Thymus (tissue), 2 donors: ENCODE data around the gene FPR3. TPM values are rescaled to one million over a fixed set of nuclear protein-coding genes. Genes with fewer than 3 reads are reported as not detected.

Experiments
- polyA plus RNA-seq: library from polyadenylated mRNA; stranded (reverse); fragments of 200-250 nt; gene quantifications from one replicate; pipeline ENCODE4 v1.2.3, GENCODE V29; 2013
- total RNA-seq: library from RNA; stranded (reverse); fragments of 120-200 nt; gene quantifications from one replicate; pipeline ENCODE4 v1.2.4, GENCODE V29; 2013
- donor health status: healthy.

Gene FPR3
- total and polyA plus RNA-seq, 2 donors, result 7.8 to 14.1 TPM

Other genes with a start within 250 kb of the FPR3 start
- 4.8 TPM for gene ZNF175, start 223.9 kb upstream of the FPR3 start, total RNA-seq
- 3.9 TPM for gene ZNF175, start 223.9 kb upstream of the FPR3 start, polyA plus RNA-seq
- 0.90 TPM for gene SIGLEC5, start 164.8 kb upstream of the FPR3 start, total RNA-seq
- gene SIGLEC5, start 164.8 kb upstream of the FPR3 start, polyA plus RNA-seq, result not detected
- gene SIGLEC14, start 148.3 kb upstream of the FPR3 start, total RNA-seq, result 1.6 TPM
- gene SIGLEC14, start 148.3 kb upstream of the FPR3 start, polyA plus RNA-seq, result 7.3 TPM
- gene SPACA6, start 101.8 kb upstream of the FPR3 start, total RNA-seq, result 2.7 TPM
- 10.5 TPM for gene SPACA6, start 101.8 kb upstream of the FPR3 start, polyA plus RNA-seq
- gene HAS1, start 71.2 kb upstream of the FPR3 start, total RNA-seq, result 0.09 TPM
- gene HAS1, start 71.2 kb upstream of the FPR3 start, polyA plus RNA-seq, result 0.11 TPM
- 3.6 TPM for gene FPR1, start 43.3 kb upstream of the FPR3 start, total RNA-seq
- gene FPR1, start 43.3 kb upstream of the FPR3 start, polyA plus RNA-seq, result 4.7 TPM
- gene FPR2, start 34.0 kb upstream of the FPR3 start, total RNA-seq, result 1.2 TPM
- 1.4 TPM for gene FPR2, start 34.0 kb upstream of the FPR3 start, polyA plus RNA-seq
- gene ZNF577, start 92.8 kb downstream of the FPR3 start, total RNA-seq, result 11.4 TPM
- gene ZNF577, start 92.8 kb downstream of the FPR3 start, polyA plus RNA-seq, result 30.2 TPM
- 14.4 TPM for gene ZNF649, start 109.9 kb downstream of the FPR3 start, total RNA-seq
- gene ZNF649, start 109.9 kb downstream of the FPR3 start, polyA plus RNA-seq, result 6.2 TPM
- 7.9 TPM for gene ZNF613, start 132.3 kb downstream of the FPR3 start, total RNA-seq
- gene ZNF613, start 132.3 kb downstream of the FPR3 start, polyA plus RNA-seq, result 5.2 TPM
- gene ZNF350, start 191.7 kb downstream of the FPR3 start, total RNA-seq, result 14.9 TPM
- 10.0 TPM for gene ZNF350, start 191.7 kb downstream of the FPR3 start, polyA plus RNA-seq
- gene ZNF615, start 213.1 kb downstream of the FPR3 start, total RNA-seq, result 6.9 TPM
- 5.3 TPM for gene ZNF615, start 213.1 kb downstream of the FPR3 start, polyA plus RNA-seq
- 8.6 TPM for gene ZNF614, start 233.2 kb downstream of the FPR3 start, total RNA-seq
- 5.7 TPM for gene ZNF614, start 233.2 kb downstream of the FPR3 start, polyA plus RNA-seq